Adipocyte (in vitro differentiated cells): Measurements from ENCODE around the gene SEMA5A.
A peak's percentile ranks its signal among the peaks of the same experiment; 100 is the strongest.

Experiments used
- DNase-seq: peaks from one replicate; pipeline ENCODE4 v3.0.0-alpha.2; 2015; ENCODE audit warnings: low read depth
- H3K27me3 ChIP-seq: replicated peaks from 2 replicates; pipeline ENCODE4 v1.7.0; 2013; ENCODE audit warnings: mild to moderate bottlenecking, low read length, moderate library complexity; ENCODE audit not compliant: control insufficient read depth, insufficient read depth
- H3K36me3 ChIP-seq: 2 replicates; pipeline ENCODE4 v1.7.0; 2013; ENCODE audit warnings: low read length, mild to moderate bottlenecking, moderate library complexity; ENCODE audit not compliant: control insufficient read depth, insufficient read depth, severe bottlenecking
- H3K4me1 ChIP-seq: 2 replicates; pipeline ENCODE4 v1.7.0; 2013; ENCODE audit warnings: mild to moderate bottlenecking, low read length, moderate library complexity; ENCODE audit not compliant: control insufficient read depth, insufficient read depth
- H3K4me3 ChIP-seq: 2 replicates; pipeline ENCODE4 v1.7.0; 2013; ENCODE audit warnings: mild to moderate bottlenecking, low read length, moderate library complexity
- H3K9ac ChIP-seq: 2 replicates; pipeline ENCODE4 v1.7.0; 2013; ENCODE audit warnings: mild to moderate bottlenecking, low read length, moderate library complexity
- H3K9me3 ChIP-seq: 2 replicates; pipeline ENCODE4 v1.7.0; 2013; ENCODE audit warnings: mild to moderate bottlenecking, low read length, moderate library complexity; ENCODE audit not compliant: control insufficient read depth

The SEMA5A gene

DNA sequence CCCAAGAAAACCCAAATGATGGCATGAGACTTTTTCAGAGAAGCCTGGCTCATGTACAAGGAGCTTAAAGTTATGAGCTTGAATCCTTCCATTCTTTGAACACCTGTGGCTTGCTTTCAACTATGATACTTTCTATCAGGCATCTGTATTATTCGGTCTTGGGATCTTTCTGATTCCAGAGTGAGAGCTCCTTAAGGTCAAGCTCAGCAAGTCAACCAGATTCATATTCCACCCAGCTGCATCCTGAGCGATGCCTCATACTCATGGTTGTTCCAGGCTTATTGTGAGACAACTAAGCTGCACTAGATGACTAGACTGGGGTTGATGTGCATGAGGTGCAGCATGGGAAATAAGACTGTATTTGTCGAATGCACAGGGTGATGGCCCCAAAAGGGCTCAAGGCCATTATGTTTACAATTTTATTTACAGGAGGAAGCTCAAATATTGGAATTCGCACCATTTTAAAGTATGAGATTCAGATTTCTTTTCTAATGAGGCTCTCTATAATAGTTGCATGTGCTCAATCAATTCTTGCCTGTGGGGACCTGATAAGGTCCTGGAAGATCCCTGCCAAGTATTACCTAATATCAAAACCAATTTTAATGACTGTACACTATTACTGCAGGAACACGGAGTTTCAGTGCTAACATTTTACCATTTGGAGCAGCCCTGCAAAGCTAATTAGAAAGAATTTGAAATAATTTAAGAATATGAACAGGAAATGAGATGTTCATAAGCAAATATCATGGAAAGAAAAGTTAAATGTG is 453.8 kb downstream of the SEMA5A start:
- H3K4me1 ChIP-seq = peaks cover 7% of the 10 kb centered on the region
- no peak overlapping the region for H3K9ac ChIP-seq
- H3K4me3 ChIP-seq = no peak overlapping the region
- no peaks in the 10 kb centered on the region for H3K9me3 ChIP-seq
- H3K36me3 ChIP-seq = no peaks in the 10 kb centered on the region
- no peak for DNase-seq
- no peaks in the 10 kb centered on the region for H3K27me3 ChIP-seq

- Histone ChIP-seq H3K36me3 (no peaks in the 10 kb centered on the region), H3K27me3 (no peaks in the 10 kb centered on the region), H3K4me3 (no peak overlapping the region), H3K4me1 (peaks cover 7% of the 10 kb centered on the region), H3K9me3 (no peaks in the 10 kb centered on the region), H3K9ac (no peak overlapping the region)
- DNase-seq = no peak
Observed at GRCh38 chr5:9090381-9091026, 455.4 kb downstream of the SEMA5A start.

DNA sequence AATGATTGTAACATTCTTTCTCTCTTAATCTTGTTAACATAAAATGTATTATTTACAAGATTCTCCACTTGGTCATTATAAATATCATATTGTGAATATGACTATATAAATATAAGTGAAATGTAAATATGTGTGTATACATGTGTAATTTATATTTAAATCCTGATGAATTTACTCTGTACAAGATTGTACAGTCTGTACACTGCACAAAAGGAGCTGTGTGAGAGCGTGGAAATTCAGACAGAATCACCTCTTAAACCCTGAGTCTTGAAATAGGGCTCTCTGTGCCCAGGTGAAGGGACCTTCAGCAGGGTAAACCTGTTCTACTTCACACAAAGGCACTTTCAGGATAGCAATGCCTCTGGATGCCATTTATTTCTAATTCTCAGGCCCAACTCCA is 456.0 kb downstream of the SEMA5A start:
- no peaks in the 10 kb centered on the region for H3K9me3 ChIP-seq
- no peak for DNase-seq
- H3K27me3 ChIP-seq = no peaks in the 10 kb centered on the region
- no peak overlapping the region for H3K9ac ChIP-seq
- no peak overlapping the region for H3K4me3 ChIP-seq
- H3K4me1 ChIP-seq = peaks cover 6% of the 10 kb centered on the region
- H3K36me3 ChIP-seq = no peaks in the 10 kb centered on the region

- Histone ChIP-seq H3K4me1 (no peaks in the 10 kb centered on the region), H3K9ac (no peak overlapping the region), H3K9me3 (no peaks in the 10 kb centered on the region), H3K27me3 (no peaks in the 10 kb centered on the region), H3K4me3 (no peak overlapping the region), H3K36me3 (no peaks in the 10 kb centered on the region)
- no peak for DNase-seq
Observed at GRCh38 chr5:9082996-9083395, 462.9 kb downstream of the SEMA5A start.

DNA sequence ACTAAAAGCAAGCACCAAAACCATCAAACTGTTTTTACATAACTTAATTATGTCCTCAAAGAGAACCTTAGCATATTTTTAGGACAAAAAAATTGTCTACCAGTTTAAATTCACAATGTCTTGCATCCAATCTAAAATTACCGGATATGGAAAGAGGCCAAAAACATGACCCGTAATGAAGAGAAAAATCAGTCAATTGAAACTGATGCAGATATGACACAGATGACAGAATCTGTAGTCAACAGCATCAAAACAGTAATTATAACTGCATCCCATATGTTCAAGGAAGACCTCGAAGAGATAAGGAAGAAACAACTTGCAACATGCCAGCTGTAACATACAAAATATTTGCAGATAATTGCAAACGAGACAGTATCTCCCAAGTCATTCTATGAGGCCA is 473.2 kb downstream of the SEMA5A start:
- DNase-seq = no peak
- Histone ChIP-seq H3K36me3 (no peaks in the 10 kb centered on the region), H3K9ac (no peak overlapping the region), H3K9me3 (no peaks in the 10 kb centered on the region), H3K27me3 (no peaks in the 10 kb centered on the region), H3K4me3 (no peak overlapping the region), H3K4me1 (no peaks in the 10 kb centered on the region)

DNA sequence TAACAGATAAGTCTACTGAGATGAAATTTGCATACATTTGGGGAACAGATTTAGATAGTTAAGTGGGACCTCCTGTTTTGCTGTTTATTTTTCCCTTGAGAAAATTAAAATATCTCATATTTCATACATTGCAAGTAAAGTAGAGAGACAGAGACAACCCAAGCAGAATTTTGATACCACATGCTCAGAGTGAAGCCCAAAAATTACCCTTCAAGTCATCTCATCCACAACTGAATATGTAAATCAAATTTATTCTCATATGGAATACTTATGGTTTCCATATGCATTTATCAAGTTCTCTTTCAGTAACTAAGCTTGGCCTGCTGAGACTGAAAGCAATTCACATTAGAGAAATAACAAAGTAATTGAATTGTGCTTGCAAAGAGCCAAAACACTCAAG is 474.4 kb downstream of the SEMA5A start:
- Histone ChIP-seq H3K4me1 (no peaks in the 10 kb centered on the region), H3K9me3 (no peaks in the 10 kb centered on the region), H3K36me3 (no peaks in the 10 kb centered on the region), H3K4me3 (no peak overlapping the region), H3K9ac (no peak overlapping the region), H3K27me3 (no peaks in the 10 kb centered on the region)
- no peak for DNase-seq

GRCh38 chr5:9071074-9071473 is 474.8 kb downstream of the SEMA5A start:
- H3K4me1 ChIP-seq = no peaks in the 10 kb centered on the region
- no peaks in the 10 kb centered on the region for H3K36me3 ChIP-seq
- no peaks in the 10 kb centered on the region for H3K9me3 ChIP-seq
- DNase-seq = no peak
- no peak overlapping the region for H3K4me3 ChIP-seq
- no peaks in the 10 kb centered on the region for H3K27me3 ChIP-seq
- H3K9ac ChIP-seq = no peak overlapping the region

- no peak overlapping the region for H3K4me3 ChIP-seq
- H3K9me3 ChIP-seq = no peaks in the 10 kb centered on the region
- DNase-seq = no peak
- H3K4me1 ChIP-seq = no peaks in the 10 kb centered on the region
- no peaks in the 10 kb centered on the region for H3K36me3 ChIP-seq
- no peak overlapping the region for H3K9ac ChIP-seq
- H3K27me3 ChIP-seq = no peaks in the 10 kb centered on the region
Observed at GRCh38 chr5:9069650-9070049, 476.2 kb downstream of the SEMA5A start.

DNA sequence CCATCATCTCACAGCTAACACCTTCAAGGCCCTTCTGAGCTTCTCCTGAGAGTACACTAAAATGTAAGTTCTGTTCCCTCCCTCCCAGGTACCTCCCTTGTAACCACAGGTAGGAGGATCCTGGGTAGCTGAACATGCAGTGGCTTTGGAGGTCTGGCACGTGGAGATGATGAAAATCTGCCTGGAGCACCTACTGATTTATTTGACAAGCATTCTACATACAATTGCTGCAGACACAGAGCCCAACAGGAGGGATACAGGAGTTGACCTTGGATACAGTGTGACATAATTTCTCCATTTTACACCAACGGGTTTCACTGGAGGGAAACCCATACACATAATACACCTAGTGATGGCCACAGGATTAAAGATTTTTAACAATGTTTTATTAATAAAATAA is 478.7 kb downstream of the SEMA5A start:
- no peaks in the 10 kb centered on the region for H3K9me3 ChIP-seq
- no peaks in the 10 kb centered on the region for H3K27me3 ChIP-seq
- H3K36me3 ChIP-seq = no peaks in the 10 kb centered on the region
- no peak overlapping the region for H3K9ac ChIP-seq
- H3K4me3 ChIP-seq = no peak overlapping the region
- no peak for DNase-seq
- H3K4me1 ChIP-seq = peaks cover 8% of the 10 kb centered on the region

DNA sequence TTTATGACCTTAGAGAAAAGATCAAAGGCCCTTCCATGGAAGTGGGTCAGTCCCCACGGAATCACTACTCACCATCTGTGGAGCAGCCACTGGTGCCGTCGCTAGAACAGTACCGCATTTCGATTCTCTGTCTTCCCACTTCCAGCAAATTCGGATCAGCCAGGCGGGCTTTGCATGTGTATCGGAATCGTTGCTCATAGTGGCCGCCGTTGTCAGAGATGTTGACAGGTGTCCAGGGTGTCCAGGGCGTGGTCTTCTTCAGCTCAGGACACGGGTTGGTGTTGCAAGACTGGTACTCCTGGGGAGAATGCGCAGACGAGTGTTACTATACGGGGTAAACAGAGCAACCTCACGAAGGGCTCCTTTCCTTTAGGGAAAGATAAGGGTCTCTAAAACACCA is 479.5 kb downstream of the SEMA5A start:
- no peak overlapping the region for H3K9ac ChIP-seq
- H3K36me3 ChIP-seq = no peaks in the 10 kb centered on the region
- no peaks in the 10 kb centered on the region for H3K27me3 ChIP-seq
- peaks cover 8% of the 10 kb centered on the region for H3K4me1 ChIP-seq
- no peak overlapping the region for H3K4me3 ChIP-seq
- no peaks in the 10 kb centered on the region for H3K9me3 ChIP-seq
- no peak for DNase-seq

- H3K36me3 ChIP-seq = no peaks in the 10 kb centered on the region
- DNase-seq = peak; percentile 23
Observed at GRCh38 chr5:9063615-9064245, 482.1 kb downstream of the SEMA5A start.

More at GRCh38 chr5:9063615-9064245, 482.1 kb downstream of the SEMA5A start:
- Histone ChIP-seq H3K9me3 (no peaks in the 10 kb centered on the region), H3K9ac (no peak overlapping the region), H3K27me3 (no peaks in the 10 kb centered on the region), H3K4me1 (peaks cover 27% of the 10 kb centered on the region), H3K4me3 (no peak overlapping the region)
